HG03565 (cell line): Measurements from ENCODE around the gene ZYX.

Experiments used
- ATAC-seq: cut with Tn5 transposase; IDR thresholded peaks from one replicate; pipeline ENCODE4 v1.9.1; 2021; ENCODE audit warnings: mild to moderate bottlenecking, moderate library complexity; ENCODE audit not compliant: unreplicated experiment

The ZYX gene

DNA sequence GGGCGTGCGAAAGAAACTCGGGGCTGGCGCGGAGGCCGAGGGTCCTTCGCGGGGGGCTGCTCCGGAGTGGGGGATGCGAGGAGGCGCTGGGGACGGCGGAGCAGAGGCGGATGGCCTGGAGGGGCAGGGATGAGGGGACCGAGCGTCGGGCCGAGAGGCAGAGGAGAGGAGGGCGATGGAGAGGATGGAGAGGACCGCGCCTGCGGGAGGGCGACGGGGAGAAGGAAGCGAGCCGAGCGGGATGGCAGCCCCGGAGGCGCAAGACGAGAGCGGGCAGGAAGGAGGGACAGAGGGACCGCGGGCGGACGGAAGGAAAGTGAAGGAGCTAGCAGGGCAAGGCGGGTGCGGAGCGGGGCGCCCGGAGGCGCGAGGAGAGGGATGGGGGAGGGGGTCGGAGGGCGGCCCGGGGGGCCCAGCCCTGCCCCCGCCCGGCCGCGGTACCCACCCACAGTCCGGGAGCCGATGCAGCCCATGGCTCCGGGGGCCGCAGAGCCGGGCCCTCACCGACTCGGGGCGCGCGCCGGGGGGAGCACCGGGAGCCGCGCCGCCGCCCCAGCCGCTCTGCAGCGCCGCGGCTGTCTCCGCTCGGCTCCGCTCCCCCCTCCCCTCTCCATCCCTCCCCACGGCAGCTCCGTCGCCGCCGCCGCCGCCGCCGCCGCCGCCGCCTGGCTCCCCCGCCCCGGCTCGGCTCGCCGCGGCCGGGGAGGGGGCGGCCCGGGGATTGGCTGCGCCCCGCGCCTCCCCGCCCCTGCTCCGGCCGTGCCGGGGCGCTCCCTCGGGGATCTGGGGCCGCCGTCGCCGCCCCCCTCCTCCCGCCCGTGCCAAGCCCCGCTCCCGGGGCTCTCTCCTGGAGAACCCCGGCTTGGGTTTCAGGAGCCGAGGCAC, 18.8 kb upstream of the ZYX start, which contains the start of gene FAM131B:
Gene FAM131B (minus strand): TSS at position 583 of the 885 bp plus-strand sequence. CDS start 110 bp downstream, at position 473.
- ATAC-seq, result no peak

DNA sequence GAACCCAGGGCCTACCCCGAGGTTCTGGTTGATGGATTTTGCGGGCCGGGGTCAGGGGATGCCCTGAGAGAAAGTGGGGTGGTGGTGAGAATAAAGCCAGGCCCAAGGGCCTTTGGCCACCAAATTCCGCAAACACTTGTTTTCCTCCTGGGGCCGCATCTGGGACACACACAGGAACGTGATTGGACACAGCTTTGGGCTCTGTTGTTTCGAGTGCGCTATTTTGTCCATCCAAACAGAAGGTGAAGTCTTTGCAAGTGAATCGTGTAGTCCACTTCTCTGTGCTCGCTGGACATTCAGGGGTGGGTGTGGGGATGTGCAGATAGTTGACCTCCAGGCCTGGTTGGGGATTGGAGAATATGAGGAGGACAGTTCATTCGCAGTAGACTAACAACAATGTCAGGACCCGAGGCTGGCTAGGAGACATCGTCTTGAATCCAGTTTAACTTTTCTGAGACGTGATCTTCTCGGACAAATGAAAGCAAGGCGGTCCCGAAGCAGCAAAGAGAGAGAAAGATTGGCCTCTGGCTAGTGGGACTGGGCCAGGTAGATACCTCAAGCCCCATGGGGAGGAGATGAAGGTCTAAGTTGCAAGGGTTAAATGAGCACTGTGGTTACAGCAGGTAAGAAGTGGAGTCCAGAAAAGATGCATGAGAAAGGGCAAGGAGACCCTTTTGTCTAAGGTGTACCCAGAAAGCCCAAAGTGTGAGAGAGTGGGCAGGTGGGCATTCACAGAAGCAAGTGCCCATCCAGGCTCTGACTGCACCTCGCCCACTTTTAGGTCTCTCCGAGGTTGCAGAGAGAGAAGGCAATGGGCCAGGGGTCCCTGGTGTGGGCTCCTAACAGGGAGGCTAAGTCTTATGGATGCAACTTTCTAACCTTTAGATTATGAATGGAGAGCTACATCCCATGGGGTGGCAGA, 17.9 kb upstream of the ZYX start:
- ATAC-seq, result no peak

DNA sequence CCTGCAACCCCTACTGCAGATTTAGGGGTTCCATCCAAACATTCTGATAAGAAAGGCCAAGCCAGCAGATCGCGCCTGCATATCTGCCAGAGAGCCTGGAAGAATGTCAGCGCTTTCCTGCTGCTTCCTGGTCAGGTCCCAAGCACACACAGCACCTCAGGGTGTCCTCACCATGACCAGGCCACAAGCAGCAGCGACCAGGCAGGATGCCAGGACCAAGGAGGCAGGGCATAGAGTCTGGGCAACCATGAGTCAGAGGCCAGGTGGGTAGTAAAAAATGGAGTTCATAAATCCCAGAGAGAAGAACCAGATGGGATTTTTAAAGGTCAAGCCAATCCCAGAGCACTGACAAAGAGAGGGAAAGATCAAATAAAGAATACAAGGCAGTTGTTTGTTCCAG, 13.2 kb upstream of the ZYX start:
- ATAC-seq, result no peak

DNA sequence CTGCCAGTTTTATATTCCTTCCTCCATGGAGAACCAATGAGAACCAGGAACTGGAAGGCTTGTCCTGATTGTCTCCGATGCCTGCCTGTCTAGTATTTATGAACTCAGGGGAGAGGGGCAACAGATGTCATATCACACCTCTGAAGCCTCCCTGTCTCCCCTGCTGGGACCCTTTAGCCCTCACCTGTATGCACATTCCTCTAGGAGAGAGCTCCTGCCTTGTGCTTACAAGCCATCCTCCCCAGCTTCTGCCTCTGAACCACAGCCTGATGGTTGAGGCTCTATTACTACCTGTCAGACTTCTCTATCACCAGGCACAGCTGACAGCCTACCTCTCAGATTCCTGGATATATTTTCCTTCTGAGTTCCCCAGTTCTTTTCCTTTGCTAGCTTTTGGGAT, 12.8 kb upstream of the ZYX start:
- ATAC-seq, result no peak

DNA sequence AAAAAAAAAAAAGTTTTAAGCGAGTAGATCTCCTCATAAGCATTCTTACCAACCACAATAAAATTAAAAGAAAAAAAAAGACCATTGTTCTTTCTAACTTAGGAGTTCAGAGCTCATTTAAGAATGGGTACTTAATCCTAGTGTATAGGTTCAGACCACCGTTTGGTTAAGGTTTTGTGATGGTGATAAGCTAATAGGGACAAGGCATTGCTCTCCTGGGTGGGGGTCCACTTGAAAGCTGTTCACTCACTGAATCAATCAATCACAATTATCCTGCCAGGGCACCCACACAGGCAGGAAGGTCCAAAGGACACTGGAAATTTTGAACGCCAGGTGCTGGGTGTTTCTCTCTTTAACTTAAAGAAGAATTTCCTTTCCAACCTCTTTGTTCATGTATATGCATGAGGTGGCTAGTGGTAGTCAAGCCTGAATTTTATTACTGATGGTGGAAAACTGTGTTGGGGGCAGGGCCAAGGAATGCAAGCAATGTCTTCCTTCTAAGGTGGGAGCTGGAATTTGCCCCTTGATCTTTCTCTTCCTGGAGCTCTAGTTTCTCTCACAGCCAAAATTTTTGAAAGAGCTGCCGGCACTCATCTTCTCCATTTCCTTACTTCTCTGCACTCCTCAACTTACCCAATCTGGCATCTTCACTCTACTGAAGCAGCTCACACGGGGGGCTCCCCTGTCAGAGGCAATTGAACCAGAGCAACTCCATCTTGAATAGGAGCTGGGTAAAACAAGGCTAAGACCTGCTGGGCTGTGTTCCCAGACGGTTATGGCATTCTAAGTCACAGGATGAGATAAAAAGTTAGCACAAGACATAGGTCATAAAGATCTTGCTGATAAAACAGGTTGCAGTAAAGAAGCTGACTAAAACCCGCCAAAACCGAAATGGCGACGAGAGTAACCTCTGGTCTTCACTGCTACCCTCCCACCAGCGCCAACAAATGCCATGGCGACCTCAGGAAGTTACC, 11.2 kb upstream of the ZYX start:
- ATAC-seq, result no peak

DNA sequence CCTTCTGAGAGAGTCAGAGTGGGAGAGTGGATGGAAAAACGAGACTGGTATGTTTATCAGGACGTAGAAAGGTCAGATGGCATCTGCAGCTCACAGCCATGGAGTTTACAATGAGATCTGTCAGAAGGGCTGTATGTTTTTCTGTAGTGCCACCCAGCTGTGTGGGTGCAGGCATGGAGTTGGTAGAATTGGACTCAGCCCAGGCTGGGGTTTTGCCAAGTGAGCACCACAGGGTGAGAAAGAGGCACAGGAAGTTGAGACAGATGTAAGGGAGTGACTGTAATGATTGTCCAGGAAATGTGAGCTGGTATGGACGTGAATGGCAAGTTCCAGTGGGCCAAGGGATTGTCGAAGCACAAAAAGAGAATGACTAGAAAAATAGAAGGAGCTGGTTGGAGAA, 9.1 kb upstream of the ZYX start:
- ATAC-seq, result no peak

DNA sequence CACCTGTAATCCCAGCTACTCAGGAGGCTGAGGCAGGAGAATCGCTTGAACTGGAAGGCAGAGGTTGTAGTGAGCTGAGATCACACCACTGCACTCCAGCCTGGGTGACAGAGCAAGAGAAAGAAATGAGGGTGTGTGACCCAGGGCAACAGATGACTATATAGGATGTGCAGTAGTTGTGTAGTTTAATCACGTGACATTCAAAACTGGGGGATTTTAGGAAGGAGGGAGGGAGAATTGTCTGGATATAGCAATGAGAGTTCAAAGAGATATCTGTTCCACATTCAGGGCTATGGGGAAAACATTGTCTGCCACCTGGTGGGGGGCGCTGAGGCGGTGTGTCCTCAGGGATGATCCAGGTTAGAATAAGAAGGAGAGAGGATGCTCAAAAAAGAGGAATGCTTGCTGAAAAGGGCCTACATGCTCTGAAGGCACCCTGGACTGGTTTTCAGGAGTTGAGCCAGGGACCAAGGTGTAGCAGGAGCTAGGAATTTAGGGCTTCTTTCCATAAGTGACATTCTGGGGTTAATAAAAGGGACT, 7.8 kb upstream of the ZYX start:
- ATAC-seq, result no peak

DNA sequence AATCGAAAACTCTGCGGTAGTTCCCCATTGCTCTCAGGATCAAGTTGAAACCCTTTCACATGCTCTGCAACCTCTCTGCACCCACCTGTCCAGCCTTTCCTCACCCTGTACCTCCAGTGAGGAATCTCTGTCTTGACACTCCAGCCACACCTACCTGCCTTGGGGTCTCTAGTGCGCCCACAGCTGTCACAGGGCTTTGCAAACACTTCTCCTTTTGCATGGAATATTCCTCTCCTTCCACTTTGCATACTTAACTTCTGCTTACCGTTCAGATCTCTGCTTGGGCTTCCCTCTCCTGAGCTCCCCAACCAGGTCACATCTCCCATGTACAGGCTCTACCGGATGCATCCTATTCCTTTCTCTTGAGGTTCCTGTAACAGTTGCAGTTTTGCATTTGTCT, 6.6 kb upstream of the ZYX start:
- no peak for ATAC-seq

DNA sequence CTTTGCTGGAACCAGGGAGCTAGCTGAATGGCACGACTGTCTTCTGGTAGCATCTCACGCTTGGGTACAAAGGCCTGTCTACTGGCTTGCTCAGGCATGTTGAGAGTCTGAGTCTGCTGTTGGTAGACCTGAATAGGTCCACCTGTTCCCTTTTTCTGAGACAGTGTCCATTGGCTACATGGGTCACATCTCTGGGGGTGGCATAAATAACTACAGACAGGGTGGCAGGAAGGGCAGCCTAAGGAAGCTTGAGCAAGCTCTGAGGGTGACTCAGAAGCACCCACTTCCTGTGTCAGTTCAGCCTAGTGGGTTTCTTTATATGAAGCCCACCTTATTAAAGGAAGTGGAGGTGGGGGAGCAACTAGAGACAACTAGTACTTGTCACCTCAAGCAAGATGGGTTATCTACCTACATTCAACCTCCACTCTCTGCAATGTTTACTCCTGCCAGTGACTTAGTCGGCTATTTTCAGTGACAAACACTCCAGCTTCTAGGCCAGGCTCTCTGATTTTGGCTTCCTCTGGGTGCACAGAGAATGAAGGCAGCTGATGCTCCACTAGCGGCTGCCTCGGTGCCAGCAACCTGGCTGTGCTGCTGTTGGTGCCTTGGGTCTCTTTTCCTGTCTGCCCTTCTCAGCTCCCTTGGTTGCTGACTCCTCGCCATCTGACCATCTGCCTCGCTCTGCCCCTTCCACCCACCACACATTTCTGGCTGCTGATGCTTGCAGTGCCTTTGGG, 5.7 kb upstream of the ZYX start:
- no peak for ATAC-seq

DNA sequence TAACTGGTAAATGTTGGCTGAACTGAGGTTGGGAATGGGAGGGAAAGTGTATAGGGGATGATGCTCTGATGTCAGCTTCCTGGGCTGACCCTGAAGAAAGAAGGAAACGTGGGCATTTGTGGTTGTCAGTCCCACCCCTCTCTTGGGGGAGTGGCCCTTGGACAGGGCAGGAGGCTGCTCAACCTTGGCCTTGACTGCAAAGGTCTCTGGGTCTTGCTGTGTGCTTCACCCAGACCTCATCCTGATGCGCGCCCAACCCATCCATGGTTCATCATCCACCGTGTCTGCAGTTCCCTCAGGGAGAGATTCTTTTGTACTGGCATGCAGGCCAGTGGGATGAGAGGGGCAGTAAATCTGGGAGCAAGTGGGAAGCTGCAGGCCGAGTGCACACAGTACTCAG, 4.7 kb upstream of the ZYX start:
- ATAC-seq, result no peak

DNA sequence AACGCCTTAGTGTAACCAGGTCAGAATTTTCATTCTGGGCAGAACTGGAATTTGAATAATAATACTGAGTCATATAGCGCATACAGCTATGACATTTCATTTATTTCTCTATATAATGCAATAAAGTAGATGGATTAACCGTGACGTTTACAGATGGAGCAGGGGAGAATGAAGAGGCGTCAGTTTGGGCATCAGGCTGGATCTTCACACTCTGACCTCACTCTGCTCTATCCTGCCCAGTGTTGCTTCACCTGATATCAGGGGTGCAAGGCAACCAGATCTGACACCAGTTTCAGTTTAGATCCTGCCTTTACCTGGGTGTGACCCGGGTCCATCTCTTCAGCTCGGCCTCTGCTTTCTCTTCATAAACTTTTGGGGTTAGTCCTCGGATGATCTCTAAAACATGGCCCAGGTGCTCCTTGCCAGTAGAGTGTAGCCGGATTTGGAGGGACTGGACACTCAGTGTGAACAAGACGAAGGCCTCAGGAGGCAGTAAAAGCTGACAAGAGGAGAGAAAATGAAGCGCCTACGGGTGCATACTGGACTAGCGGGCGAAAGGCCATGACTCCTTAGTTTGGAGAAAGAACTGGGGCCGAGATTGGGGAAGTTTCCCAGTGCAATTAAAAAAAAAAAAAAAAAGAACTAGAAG, 1.4 kb upstream of the ZYX start:
- no peak for ATAC-seq

DNA sequence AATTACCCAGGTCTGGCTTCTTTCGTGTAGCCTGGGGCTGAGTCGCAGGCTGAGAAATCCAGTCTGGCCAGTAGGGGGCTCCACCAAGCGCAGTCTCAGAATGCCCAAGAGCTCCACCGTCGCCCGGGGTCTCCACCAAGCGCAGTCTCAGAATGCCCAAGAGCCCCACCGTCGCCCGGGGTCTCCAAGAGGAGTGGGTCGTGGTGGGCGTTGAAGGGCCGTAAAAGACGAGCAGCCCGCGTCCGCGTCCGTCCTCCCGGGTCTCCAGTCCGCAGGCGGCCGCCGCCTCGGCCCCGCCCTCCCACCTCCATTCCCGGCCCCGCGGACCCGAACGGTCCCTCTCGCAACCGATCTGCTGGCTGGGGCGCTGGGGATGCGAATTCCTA, 892 bp upstream of the ZYX start:
- ATAC-seq, result peak; percentile 40

DNA sequence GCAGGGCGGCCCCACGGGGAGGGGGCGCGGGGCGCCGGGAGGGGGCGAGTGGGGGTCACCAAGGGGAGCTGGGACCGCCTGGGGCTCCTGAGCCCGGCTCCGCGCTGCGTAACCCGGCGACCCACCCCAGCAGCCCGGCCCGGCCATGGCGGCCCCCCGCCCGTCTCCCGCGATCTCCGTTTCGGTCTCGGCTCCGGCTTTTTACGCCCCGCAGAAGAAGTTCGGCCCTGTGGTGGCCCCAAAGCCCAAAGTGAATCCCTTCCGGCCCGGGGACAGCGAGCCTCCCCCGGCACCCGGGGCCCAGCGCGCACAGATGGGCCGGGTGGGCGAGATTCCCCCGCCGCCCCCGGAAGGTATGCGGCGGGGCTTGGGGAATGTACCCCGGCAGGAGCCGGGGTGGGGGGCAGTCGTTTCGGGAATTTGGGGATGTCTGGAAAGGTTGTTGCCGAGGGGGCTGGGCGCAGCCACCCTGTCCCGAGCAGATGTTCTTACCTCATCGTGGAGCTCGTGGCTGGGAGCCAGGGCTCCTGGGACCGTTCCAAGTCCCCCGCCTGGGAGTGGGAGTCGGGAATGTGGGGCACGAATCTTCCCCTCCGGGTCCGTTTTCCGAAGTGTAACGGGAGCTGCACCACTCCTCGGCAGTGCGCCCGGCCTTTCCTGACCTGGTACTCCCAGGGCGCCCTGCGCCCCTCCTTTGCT, 431 bp downstream of the ZYX start:
- peak; percentile 11 for ATAC-seq

DNA sequence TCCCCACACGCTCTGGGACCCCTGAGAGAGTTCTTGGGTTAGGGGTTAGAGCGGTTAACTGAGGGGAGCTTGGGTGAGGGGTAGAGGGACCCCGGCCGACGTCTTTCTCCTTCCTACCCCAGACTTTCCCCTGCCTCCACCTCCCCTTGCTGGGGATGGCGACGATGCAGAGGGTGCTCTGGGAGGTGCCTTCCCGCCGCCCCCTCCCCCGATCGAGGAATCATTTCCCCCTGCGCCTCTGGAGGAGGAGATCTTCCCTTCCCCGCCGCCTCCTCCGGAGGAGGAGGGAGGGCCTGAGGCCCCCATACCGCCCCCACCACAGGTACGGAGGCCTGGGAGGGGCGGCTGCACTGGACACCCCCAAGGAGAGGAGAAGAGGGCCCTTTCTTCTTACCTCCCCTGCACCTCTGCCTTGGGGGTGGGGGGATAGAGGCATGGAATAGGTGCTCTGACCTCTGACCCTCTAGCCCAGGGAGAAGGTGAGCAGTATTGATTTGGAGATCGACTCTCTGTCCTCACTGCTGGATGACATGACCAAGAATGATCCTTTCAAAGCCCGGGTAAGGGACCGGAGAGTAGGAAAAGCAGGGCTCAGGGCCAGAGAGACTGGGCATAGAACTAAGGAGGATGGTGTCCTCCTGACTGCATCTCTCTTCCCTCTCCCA, 1.1 kb downstream of the ZYX start:
- no peak for ATAC-seq

DNA sequence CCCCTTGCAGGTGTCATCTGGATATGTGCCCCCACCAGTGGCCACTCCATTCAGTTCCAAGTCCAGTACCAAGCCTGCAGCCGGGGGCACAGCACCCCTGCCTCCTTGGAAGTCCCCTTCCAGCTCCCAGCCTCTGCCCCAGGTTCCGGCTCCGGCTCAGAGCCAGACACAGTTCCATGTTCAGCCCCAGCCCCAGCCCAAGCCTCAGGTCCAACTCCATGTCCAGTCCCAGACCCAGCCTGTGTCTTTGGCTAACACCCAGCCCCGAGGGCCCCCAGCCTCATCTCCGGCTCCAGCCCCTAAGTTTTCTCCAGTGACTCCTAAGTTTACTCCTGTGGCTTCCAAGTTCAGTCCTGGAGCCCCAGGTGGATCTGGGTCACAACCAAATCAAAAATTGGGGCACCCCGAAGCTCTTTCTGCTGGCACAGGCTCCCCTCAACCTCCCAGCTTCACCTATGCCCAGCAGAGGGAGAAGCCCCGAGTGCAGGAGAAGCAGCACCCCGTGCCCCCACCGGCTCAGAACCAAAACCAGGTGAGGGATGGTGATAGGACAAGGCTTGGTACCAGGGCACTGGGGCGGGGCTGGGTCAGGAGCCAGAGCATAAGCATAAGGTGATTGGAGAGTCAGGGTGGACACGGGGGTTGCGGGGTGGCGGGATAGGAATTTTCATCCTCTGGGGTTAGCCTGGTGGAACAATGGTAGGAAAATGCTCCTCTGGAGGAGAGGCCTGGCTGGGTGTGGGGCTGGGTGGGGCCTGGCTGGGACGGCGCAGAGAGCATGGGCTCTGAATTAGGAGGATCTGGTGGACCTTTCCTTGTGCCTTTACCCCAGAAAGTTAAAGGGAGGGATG, 1.9 kb downstream of the ZYX start:
- ATAC-seq, result no peak

DNA sequence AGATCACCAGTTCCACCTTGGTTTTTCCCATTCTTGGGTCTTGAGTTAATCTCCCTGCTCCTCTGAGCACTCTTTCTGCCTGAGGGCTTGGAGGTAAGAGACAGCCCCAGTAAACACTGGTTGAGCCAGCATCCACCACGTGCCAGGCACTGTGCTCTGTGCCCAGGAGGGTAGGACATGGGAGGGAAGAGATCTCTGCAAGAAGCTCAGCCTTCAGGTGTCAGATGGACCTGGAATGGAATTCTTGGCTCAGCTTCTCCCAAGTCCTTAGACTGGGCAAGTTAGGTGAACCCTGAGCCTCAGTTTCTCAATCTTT, 2.5 kb downstream of the ZYX start:
- no peak for ATAC-seq

DNA sequence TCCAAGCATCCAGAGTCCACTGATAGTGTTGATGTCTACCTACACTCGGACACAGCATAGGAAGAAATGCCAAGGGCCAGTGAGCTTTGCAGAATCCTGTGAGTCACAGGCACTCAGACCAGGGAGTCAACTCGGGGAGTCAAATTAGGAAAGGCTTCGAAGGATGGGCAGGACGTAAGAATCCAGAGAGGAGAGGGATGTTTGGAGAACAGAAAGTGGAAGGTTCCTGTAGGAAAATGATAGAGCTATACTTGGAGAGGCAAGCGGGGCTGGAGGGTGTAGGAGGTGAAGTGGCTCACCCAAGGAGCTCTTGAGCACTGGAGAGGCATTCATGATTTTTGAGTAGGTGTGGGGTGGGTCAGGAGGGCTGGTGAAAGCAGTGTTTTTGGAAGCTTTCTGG, 3.0 kb downstream of the ZYX start:
- ATAC-seq, result no peak
